ENCODE data around the gene KASH5.
"Not testable (repeated sequence)": the region's sequence is repeated elsewhere in the genome, so short reads cannot be mapped to it uniquely, and the experiment has no call there.

Gene KASH5

GRCh38 chr19:49448432-49448786, 60.4 kb downstream of the KASH5 start:
- Histone ChIP-seq H3K27ac (ENCODE audit: low read length) (no peak overlapping the region), H3K36me3 (ENCODE audit: control insufficient read depth in 2 of 2, insufficient read depth in 2 of 2, low read length in 2 of 2) (peaks cover 0 to 12% of the 10 kb centered on the region in 2 donors), H3K4me3 (ENCODE audit: low read length in 2 of 2) (no peak overlapping the region), H3K9me3 (ENCODE audit: control insufficient read depth in 2 of 2, low read length in 2 of 2) (no peaks in the 10 kb centered on the region), H3K27me3 (ENCODE audit: control insufficient read depth in 1 of 2, insufficient read depth in 2 of 2, low read length in 2 of 2) (no peaks in the 10 kb centered on the region), H3K4me1 (ENCODE audit: control insufficient read depth, insufficient read depth, low read length) (peaks cover 6% of the 10 kb centered on the region), H3K9ac (ENCODE audit: low read length in 2 of 2) (no peak overlapping the region)

- H3K36me3 ChIP-seq (ENCODE audit: control insufficient read depth in 2 of 2, insufficient read depth in 2 of 2, low read length in 2 of 2): peaks cover 0 to 12% of the 10 kb centered on the region in 2 donors
- peaks cover 16% of the 10 kb centered on the region for H3K4me1 ChIP-seq (ENCODE audit: control insufficient read depth, insufficient read depth, low read length)
- no peak overlapping the region for H3K27ac ChIP-seq (ENCODE audit: low read length)
- H3K27me3 ChIP-seq (ENCODE audit: control insufficient read depth in 1 of 2, insufficient read depth in 2 of 2, low read length in 2 of 2): no peaks in the 10 kb centered on the region
- no peak overlapping the region for H3K9ac ChIP-seq (ENCODE audit: low read length in 2 of 2)
- H3K4me3 ChIP-seq (ENCODE audit: low read length in 2 of 2): peak overlapping the region in 1 of 2 donors; percentile 15
- H3K9me3 ChIP-seq (ENCODE audit: control insufficient read depth in 2 of 2, low read length in 2 of 2): no peaks in the 10 kb centered on the region
These were observed 62.4 kb downstream of the KASH5 start for GRCh38 chr19:49450405-49450804.

- H3K27me3 ChIP-seq (ENCODE audit: control insufficient read depth in 1 of 2, insufficient read depth in 2 of 2, low read length in 2 of 2): no peaks in the 10 kb centered on the region
- H3K4me3 ChIP-seq (ENCODE audit: low read length in 2 of 2): peak within 1 kb of the TSS; percentile 91 to 95
- H3K9me3 ChIP-seq (ENCODE audit: control insufficient read depth in 2 of 2, low read length in 2 of 2): no peaks in the 10 kb centered on the region
- peak within 1 kb of the TSS; percentile 98 for H3K27ac ChIP-seq (ENCODE audit: low read length)
- H3K4me1 ChIP-seq (ENCODE audit: control insufficient read depth, insufficient read depth, low read length): peaks cover 16% of the 10 kb centered on the region
- peak within 1 kb of the TSS; percentile 84 to 97 for H3K9ac ChIP-seq (ENCODE audit: low read length in 2 of 2)
- H3K36me3 ChIP-seq (ENCODE audit: control insufficient read depth in 2 of 2, insufficient read depth in 2 of 2, low read length in 2 of 2): peaks cover 0 to 11% of the 10 kb centered on the region in 2 donors
These were observed 63.6 kb downstream of the KASH5 start, which contains the start of gene PIH1D1 for GRCh38 chr19:49451430-49452181. Gene PIH1D1, minus strand, starts transcription at chr19:49451814. Its CDS starts 240 bp downstream, at chr19:49451574.

DNA sequence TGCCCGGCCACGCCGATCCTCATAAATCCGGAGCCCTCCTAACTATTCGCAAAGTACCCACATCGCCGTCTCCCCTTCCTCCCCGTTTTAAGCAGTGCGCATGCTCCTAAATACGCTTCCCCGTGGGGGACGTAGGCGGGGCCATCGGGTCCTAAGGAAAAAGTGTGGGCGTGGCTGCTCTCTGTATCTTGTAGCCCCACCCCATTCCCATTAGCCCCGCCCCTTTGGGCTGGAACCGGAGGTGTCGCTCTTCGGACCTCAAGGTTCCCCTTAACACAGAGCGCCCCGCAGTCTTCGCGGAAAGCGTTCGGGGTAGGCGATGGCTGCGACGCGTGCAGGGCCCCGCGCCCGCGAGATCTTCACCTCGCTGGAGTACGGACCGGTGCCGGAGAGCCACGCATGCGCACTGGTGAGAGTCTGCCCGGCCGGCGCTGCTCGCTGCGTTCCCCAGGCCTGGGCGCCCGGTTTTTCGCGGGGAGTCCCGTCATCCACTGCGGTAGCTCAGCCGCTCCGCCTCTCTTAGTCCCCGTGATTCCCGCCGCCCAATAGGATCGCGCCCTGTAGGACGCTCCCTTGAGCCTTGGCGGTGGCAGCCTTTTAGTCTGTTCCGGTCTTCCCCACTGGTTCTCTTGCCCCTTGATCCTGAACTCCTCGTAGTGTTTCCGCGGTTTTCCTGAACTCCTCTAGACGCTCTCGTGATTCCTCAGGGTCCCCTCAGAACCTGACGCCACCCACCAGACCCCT, 65.1 kb downstream of the KASH5 start, which contains the start of gene ALDH16A1:
Gene ALDH16A1, plus strand, starts transcription at position 213 of the 744 bp plus-strand sequence. Its CDS starts 107 bp downstream, at position 320.
- peak within 1 kb of the TSS; percentile 92 to 97 for H3K9ac ChIP-seq (ENCODE audit: low read length in 2 of 2)
- no peaks in the 10 kb centered on the region for H3K27me3 ChIP-seq (ENCODE audit: control insufficient read depth in 1 of 2, insufficient read depth in 2 of 2, low read length in 2 of 2)
- no peaks in the 10 kb centered on the region for H3K9me3 ChIP-seq (ENCODE audit: control insufficient read depth in 2 of 2, low read length in 2 of 2)
- H3K4me1 ChIP-seq (ENCODE audit: control insufficient read depth, insufficient read depth, low read length): peaks cover 13% of the 10 kb centered on the region
- peaks cover 0 to 6% of the 10 kb centered on the region in 2 donors for H3K36me3 ChIP-seq (ENCODE audit: control insufficient read depth in 2 of 2, insufficient read depth in 2 of 2, low read length in 2 of 2)
- peak within 1 kb of the TSS; percentile 98 for H3K27ac ChIP-seq (ENCODE audit: low read length)
- H3K4me3 ChIP-seq (ENCODE audit: low read length in 2 of 2): peak within 1 kb of the TSS; percentile 82 to 95

- H3K4me3 ChIP-seq (ENCODE audit: low read length in 2 of 2): peak overlapping the region; percentile 82 to 84
These were observed 65.8 kb downstream of the KASH5 start for GRCh38 chr19:49453757-49454240.

GRCh38 chr19:49455773-49456172, 67.7 kb downstream of the KASH5 start:
- Histone ChIP-seq H3K9ac (ENCODE audit: low read length in 2 of 2) (no peak overlapping the region), H3K27me3 (ENCODE audit: control insufficient read depth in 1 of 2, insufficient read depth in 2 of 2, low read length in 2 of 2) (no peaks in the 10 kb centered on the region), H3K4me3 (ENCODE audit: low read length in 2 of 2) (no peak overlapping the region), H3K9me3 (ENCODE audit: control insufficient read depth in 2 of 2, low read length in 2 of 2) (no peaks in the 10 kb centered on the region), H3K36me3 (ENCODE audit: control insufficient read depth in 2 of 2, insufficient read depth in 2 of 2, low read length in 2 of 2) (peaks cover 0 to 2% of the 10 kb centered on the region in 2 donors), H3K4me1 (ENCODE audit: control insufficient read depth, insufficient read depth, low read length) (peaks cover 17% of the 10 kb centered on the region), H3K27ac (ENCODE audit: low read length) (no peak overlapping the region)

More at GRCh38 chr19:49453757-49454240, 65.8 kb downstream of the KASH5 start:
- Histone ChIP-seq H3K9ac (ENCODE audit: low read length in 2 of 2) (peak overlapping the region; percentile 92 to 97), H3K4me1 (ENCODE audit: control insufficient read depth, insufficient read depth, low read length) (peaks cover 17% of the 10 kb centered on the region), H3K27ac (ENCODE audit: low read length) (peak overlapping the region; percentile 98), H3K9me3 (ENCODE audit: control insufficient read depth in 2 of 2, low read length in 2 of 2) (no peaks in the 10 kb centered on the region), H3K36me3 (ENCODE audit: control insufficient read depth in 2 of 2, insufficient read depth in 2 of 2, low read length in 2 of 2) (peaks cover 0 to 3% of the 10 kb centered on the region in 2 donors), H3K27me3 (ENCODE audit: control insufficient read depth in 1 of 2, insufficient read depth in 2 of 2, low read length in 2 of 2) (no peaks in the 10 kb centered on the region)

GRCh38 chr19:49456326-49456725, 68.3 kb downstream of the KASH5 start:
- H3K4me1 ChIP-seq (ENCODE audit: control insufficient read depth, insufficient read depth, low read length): peaks cover 14% of the 10 kb centered on the region
- H3K9ac ChIP-seq (ENCODE audit: low read length in 2 of 2): no peak overlapping the region
- no peak overlapping the region for H3K27ac ChIP-seq (ENCODE audit: low read length)
- H3K9me3 ChIP-seq (ENCODE audit: control insufficient read depth in 2 of 2, low read length in 2 of 2): no peaks in the 10 kb centered on the region
- peaks cover 0 to 2% of the 10 kb centered on the region in 2 donors for H3K36me3 ChIP-seq (ENCODE audit: control insufficient read depth in 2 of 2, insufficient read depth in 2 of 2, low read length in 2 of 2)
- no peak overlapping the region for H3K4me3 ChIP-seq (ENCODE audit: low read length in 2 of 2)
- no peaks in the 10 kb centered on the region for H3K27me3 ChIP-seq (ENCODE audit: control insufficient read depth in 1 of 2, insufficient read depth in 2 of 2, low read length in 2 of 2)

- H3K4me1 ChIP-seq (ENCODE audit: control insufficient read depth, insufficient read depth, low read length): peaks cover 13% of the 10 kb centered on the region
- no peaks in the 10 kb centered on the region for H3K9me3 ChIP-seq (ENCODE audit: control insufficient read depth in 2 of 2, low read length in 2 of 2)
- H3K27me3 ChIP-seq (ENCODE audit: control insufficient read depth in 1 of 2, insufficient read depth in 2 of 2, low read length in 2 of 2): no peaks in the 10 kb centered on the region
- no peak overlapping the region for H3K27ac ChIP-seq (ENCODE audit: low read length)
- H3K4me3 ChIP-seq (ENCODE audit: low read length in 2 of 2): no peak overlapping the region
- peak overlapping the region in 1 of 2 donors; percentile 29 for H3K9ac ChIP-seq (ENCODE audit: low read length in 2 of 2)
- H3K36me3 ChIP-seq (ENCODE audit: control insufficient read depth in 2 of 2, insufficient read depth in 2 of 2, low read length in 2 of 2): peaks cover 0 to 2% of the 10 kb centered on the region in 2 donors
These were observed 70.5 kb downstream of the KASH5 start for GRCh38 chr19:49458567-49458903.

DNA sequence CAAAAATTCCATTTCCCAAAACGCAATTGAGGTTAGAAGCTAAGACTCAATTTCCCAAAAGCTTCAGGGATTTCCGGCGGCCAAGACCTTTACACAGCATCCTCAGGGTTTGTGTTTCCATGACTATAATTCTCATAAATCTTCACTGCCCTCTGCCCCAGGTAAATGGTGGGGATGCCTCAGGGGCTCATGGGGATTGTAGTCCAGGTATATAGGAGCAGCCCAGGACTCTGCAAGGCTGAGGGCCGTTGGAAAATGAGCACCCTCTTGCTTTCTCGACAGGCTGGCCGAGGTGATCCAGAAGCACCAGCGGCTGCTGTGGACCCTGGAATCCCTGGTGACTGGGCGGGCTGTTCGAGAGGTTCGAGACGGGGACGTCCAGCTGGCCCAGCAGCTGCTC, 71.3 kb downstream of the KASH5 start:
- no peak overlapping the region for H3K9ac ChIP-seq (ENCODE audit: low read length in 2 of 2)
- H3K4me1 ChIP-seq (ENCODE audit: control insufficient read depth, insufficient read depth, low read length): peaks cover 6% of the 10 kb centered on the region
- no peaks in the 10 kb centered on the region for H3K9me3 ChIP-seq (ENCODE audit: control insufficient read depth in 2 of 2, low read length in 2 of 2)
- H3K27ac ChIP-seq (ENCODE audit: low read length): no peak overlapping the region
- no peak overlapping the region for H3K4me3 ChIP-seq (ENCODE audit: low read length in 2 of 2)
- peaks cover 0 to 2% of the 10 kb centered on the region in 2 donors for H3K36me3 ChIP-seq (ENCODE audit: control insufficient read depth in 2 of 2, insufficient read depth in 2 of 2, low read length in 2 of 2)
- no peaks in the 10 kb centered on the region for H3K27me3 ChIP-seq (ENCODE audit: control insufficient read depth in 1 of 2, insufficient read depth in 2 of 2, low read length in 2 of 2)

DNA sequence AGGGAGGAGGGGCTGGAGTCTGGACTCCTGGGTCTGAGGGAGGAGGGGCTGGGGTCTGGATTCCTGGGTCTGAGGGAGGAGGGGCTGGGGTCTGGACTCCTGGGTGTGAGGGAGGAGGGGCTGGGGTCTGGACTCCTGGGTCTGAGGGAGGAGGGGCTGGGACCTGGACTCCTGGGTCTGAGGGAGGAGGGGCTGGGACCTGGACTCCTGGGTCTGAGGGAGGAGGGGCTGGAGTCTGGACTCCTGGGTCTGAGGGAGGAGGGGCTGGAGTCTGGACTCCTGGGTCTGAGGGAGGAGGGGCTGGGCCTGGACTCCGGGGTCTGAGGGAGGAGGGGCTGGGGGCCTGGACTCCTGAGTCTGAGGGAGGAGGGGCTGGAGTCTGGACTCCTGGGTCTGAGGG, 73.1 kb downstream of the KASH5 start:
- not testable (repeated sequence) for H3K9ac ChIP-seq (ENCODE audit: low read length in 2 of 2); H3K36me3 ChIP-seq (ENCODE audit: control insufficient read depth in 2 of 2, insufficient read depth in 2 of 2, low read length in 2 of 2); H3K4me3 ChIP-seq (ENCODE audit: low read length in 2 of 2); H3K4me1 ChIP-seq (ENCODE audit: control insufficient read depth, insufficient read depth, low read length); H3K27ac ChIP-seq (ENCODE audit: low read length); H3K9me3 ChIP-seq (ENCODE audit: control insufficient read depth in 2 of 2, low read length in 2 of 2); H3K27me3 ChIP-seq (ENCODE audit: control insufficient read depth in 1 of 2, insufficient read depth in 2 of 2, low read length in 2 of 2)
